ENCODE data around the gene INSRR. TPM values are rescaled to one million over a fixed set of nuclear protein-coding genes. Genes with fewer than 3 reads are reported as not detected.
A peak's percentile ranks its signal among the peaks of the same experiment; 100 is the strongest.

INSRR gene
- total and polyA plus RNA-seq, 2 of the 4 experiments (the other 2 are of a cell fraction): not detected

GRCh38 chr1:156811168-156811567 lies 47.7 kb downstream of the INSRR start:
- no peak for ATAC-seq (ENCODE audit: low read depth)
- Histone ChIP-seq H2AK9ac (replicated peaks; ENCODE audit: low read depth, low read length, poor library complexity) (peak overlapping the region; percentile 40), H3K9me3 (ENCODE audit: control insufficient read depth, insufficient read depth, low read length) (no peaks in the 10 kb centered on the region), H3K27me3 (ENCODE audit: control insufficient read depth, insufficient read depth, low read length) (peaks cover 43% of the 10 kb centered on the region; the same call in 1 of the 2 replicates), H2AFZ (replicated peaks; ENCODE audit: low read length, poor library complexity) (peak overlapping the region; percentile 63), H3K36me3 (ENCODE audit: control insufficient read depth, insufficient read depth, low read length) (no peaks in the 10 kb centered on the region), H2BK5ac (ENCODE audit: low read depth, low read length, poor library complexity, severe bottlenecking) (no peak overlapping the region), H2BK120ac (ENCODE audit: low read depth, low read length) (no peak overlapping the region), H3K56ac (ENCODE audit: extremely low read depth, insufficient read depth, low read length) (no peak overlapping the region), H2BK15ac (ENCODE audit: low read depth, low read length) (no peak overlapping the region), H3K4me2 (ENCODE audit: low read depth, low read length) (no peak overlapping the region), H3K27ac (ENCODE audit: insufficient read depth, low read length) (no peak overlapping the region), H4K8ac (ENCODE audit: low read depth in 2 of 2, low read length in 2 of 2) (no peak overlapping the region), H3K9me1 (ENCODE audit: insufficient read depth, low read length) (peaks cover 6% of the 10 kb centered on the region; the same call in 1 of the 2 replicates), H3K4ac (ENCODE audit: low read depth, low read length) (no peak overlapping the region), H3K18ac (ENCODE audit: low read depth, low read length) (no peak overlapping the region), H2AK5ac (ENCODE audit: low read depth, low read length) (no peak overlapping the region), H4K20me1 (ENCODE audit: insufficient read depth, low read length) (peaks cover 8% of the 10 kb centered on the region; the same call in 1 of the 2 replicates), H2BK20ac (ENCODE audit: low read depth, low read length) (no peak overlapping the region), H3K23ac (ENCODE audit: low read depth, low read length) (no peak overlapping the region), H3K14ac (replicated peaks; ENCODE audit: low read depth, low read length) (no peak overlapping the region), H4K5ac (ENCODE audit: low read depth, low read length) (no peak overlapping the region), H3K9ac (ENCODE audit: low read depth, low read length) (no peak overlapping the region), H4K91ac (ENCODE audit: insufficient read depth, low read depth, low read length) (no peak overlapping the region), H3K4me3 (ENCODE audit: insufficient read depth, low read depth, low read length) (no peak overlapping the region), H3K4me1 (ENCODE audit: control insufficient read depth, insufficient read depth, low read length) (peaks cover 14% of the 10 kb centered on the region), H3K79me1 (ENCODE audit: low read depth in 1 of 2, low read length in 2 of 2) (no peaks in the 10 kb centered on the region)
- no TSS peak for BruUV-seq (replicated peaks)
- ChIA-PET CTCF (no interaction called here), POLR2A (ENCODE audit: unreplicated experiment) (no interaction called here)
- DNase-seq: no peak
- intact Hi-C loops (cut with micrococcal nuclease) (no loop called here), dilution Hi-C loops (cut with HindIII; ENCODE audit: low sequenced_read_pairs, unreplicated experiment) (no loop called here), in situ Hi-C loops (cut with MboI; ENCODE audit: low sequenced_read_pairs) (no loop called here)
- TF ChIP-seq CEBPB (IDR thresholded peaks at IDR 0.05; ENCODE audit: low read depth, low read length) (no peak), ELK1 (IDR thresholded peaks at IDR 0.05; ENCODE audit: borderline replicate concordance, low read depth, low read length) (no peak), USF2 (IDR thresholded peaks at IDR 0.05; ENCODE audit: low read depth, low read length) (no peak), MAFK (IDR thresholded peaks at IDR 0.05; ENCODE audit: low read depth, low read length) (no peak), CHD1 (IDR thresholded peaks at IDR 0.05; ENCODE audit: low read depth, low read length) (no peak), FOS (IDR thresholded peaks at IDR 0.05; ENCODE audit: low read depth, low read length) (no peak), SMC3 (IDR thresholded peaks at IDR 0.05; ENCODE audit: low read depth, low read length) (no peak), NFE2L2 (IDR thresholded peaks at IDR 0.05; ENCODE audit: low read depth, low read length) (no peak)
- WGBS, 2 experiments (ENCODE audit: extremely low coverage in 2 of 2, insufficient read length in 1 of 2): 30% methylated on average over 2 of the region's 4 CpGs; no CpG with 5 or more reads in 1 of the 2 experiments

Measured in IMR-90 (cell line).